HuH-7 (cell line): ENCODE data around the gene FLT4.
"Not testable (repeated sequence)": the region's sequence is repeated elsewhere in the genome, so short reads cannot be mapped to it uniquely, and the experiment has no call there.

Experiments used
- DNase-seq: peaks from one replicate; pipeline ENCODE4 v3.0.0; 2011; ENCODE audit warnings: low spot score

The FLT4 gene

DNA sequence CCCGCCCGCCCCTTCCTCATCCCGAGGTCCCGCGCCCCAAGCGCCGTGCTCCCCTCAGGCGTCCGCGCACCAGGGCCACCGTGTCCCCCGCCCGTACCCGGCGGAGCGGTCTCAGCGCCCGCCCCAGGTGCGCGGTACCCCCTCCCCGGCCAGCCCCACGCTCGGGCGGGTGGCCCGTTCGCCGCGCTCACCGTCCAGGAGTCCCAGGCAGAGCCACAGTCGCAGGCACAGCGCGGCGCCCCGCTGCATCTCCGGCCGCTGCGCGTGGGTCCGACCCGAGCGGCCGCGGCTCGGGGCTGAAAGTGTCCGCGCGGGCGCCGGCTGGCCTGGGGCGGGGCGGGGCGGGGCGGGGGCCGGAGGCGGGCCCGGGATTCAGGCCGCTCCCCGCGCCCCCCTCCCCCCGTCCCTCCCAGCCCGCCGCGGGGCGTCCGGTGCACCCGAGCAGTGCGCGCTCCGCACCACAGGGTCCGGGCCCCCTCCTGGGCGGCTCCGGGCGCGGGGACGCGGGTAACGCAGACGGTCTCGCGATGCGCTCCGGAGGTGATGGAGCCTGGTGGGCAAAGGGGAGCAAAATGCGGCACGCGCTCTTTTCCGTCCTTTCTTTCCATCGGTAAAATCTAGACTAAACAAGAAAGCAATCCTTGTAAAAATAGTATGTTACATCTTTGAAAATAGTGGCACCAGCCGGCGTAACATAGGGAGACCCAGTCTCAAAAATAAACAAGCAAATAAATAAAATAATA, at the start of gene FLT4:
FLT4 (minus strand) TSS at position 304 of the 743 bp plus-strand sequence; CDS start at position 249, 55 bp downstream.
- no peak for DNase-seq

DNA sequence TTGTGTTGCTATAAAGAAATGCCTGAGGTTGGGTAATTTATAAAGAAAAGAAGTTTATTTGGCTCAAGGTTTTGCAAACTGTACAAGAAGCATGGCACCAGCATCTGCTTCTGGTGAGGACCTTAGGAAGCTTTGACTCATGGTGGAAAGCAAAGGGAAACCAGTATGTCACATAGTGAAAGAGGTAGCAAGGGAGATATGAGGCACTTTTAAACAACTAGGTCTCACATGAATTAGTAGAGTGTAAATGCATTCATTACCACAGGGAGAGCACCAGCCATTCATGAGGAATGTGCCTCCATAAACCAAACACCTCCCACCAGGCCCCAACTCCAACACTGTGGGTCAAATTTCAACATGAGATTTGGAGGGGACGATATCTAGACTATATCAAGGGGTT, 49.6 kb upstream of the FLT4 start:
- DNase-seq = no peak

DNA sequence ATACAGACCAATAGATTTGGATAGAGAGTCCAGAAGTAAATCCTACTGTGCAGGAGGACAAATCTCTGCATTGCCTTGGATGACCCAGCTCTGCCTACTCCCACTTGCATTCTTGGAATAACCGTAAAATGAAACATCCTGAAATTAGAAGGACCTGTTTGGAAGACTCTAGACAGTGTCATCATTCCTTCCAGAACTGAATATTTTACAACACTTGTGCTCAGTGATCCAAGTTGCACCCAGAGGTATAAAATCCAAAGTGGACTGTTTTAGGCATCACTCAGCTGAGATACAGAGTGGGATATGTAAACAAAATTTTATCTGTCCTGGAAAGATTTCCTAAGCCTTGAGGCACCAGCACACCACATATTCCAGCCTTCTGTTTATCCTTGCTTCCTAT, 46.7 kb upstream of the FLT4 start:
- no peak for DNase-seq

DNA sequence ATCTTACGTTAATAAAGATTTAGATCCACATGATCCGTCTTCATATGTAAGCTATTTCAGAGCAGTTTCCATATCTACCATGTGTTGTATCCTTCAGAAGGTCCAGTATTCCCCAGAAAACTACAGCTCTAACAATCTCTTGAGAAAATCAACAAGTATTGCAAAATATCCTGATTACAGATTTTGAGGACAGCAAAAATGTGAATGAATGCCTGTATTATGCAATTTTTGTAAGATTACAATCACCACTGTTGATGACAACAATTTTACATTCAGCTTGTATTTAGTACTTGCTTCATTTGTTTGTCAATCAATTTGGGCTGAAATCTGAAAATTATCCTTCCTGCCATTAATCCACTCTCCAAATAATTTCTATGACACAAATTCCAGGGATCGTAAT, 43.0 kb upstream of the FLT4 start:
- no peak for DNase-seq

DNA sequence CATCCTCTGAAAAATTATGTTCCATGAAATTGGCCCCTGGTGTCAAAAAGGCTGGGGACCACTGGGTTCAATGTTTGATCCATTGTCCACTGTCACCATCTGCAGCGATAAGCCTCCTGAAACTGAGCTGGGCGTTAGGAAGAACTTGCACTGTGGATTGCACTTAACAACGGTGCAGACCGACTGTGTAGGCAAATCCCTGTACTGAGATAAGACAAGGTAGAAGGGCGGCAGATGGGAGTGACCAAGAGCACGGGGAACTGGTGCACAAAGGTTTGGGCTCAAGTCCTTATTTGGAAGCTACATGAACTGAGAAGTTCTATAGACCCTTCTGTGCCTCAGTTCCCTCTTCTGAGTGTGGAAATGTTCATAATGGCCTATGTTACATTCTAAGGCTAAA, 41.6 kb upstream of the FLT4 start:
- no peak for DNase-seq

DNA sequence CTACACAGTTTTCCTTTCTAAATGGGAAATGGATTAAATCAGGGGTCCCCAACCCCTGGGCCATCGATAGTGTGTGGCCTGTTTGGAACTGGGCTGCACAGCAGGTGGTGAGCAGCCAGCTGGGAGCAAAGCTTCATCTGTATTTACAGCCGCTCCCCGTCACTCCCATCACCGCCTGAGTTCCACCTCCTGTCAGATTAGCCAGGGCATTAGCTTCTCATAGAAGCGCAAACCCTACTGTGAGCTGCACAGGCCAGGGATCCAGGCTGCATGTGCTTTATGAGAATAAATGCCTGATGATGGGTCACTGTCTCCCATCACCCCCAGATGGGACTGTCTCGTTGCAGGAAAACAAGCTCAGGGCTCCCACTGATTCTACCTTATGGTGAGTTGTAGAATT, 41.2 kb upstream of the FLT4 start:
- no peak for DNase-seq

DNA sequence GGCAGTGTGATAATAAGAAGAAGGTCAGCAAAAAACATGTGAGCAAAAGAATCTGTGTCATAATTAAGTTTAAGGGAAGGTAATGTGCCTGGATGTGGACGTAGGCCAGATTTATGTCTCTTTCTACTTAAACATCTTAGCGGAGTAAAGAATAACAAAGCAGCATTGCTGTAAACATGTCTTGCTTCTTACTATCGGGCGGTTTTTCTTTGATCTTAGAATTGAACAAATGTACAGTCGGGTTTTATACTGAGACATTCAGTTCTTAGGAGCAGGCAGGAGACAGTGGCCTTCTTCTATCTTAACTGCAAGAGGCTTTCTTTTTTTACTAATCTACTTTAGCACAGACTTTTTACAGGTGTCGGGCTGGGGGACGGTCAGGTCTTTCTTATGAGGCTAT, 40.4 kb upstream of the FLT4 start:
- no peak for DNase-seq

DNA sequence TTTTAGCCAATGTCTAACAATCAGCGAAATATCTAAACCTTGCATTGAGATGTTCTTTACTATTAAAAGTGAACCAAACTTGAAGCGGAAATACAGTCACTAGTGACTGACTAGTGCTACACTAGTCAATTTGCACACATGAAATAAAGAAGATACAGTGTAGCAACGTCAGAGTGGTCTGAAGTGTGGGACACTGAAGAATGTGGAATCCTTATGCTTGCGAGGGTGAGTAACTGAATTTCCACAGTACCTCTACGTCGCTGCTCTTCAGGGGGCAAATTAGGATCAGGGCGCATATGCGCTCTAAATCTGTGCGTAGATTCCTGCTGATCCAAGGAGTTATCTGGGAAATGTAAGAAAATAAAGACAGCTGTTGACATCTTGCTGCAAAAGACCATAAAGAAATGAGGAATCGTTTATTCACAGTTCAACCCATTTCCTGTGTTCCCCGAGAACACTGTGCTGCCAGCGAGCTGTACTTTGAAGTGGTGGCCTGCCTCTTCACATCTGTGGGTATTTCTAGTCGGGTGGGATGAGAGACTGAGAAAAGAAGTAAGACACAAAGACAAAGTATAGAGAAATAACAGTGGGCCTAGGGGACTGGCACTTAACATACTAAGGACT, 39.8 kb upstream of the FLT4 start:
- no peak for DNase-seq

DNA sequence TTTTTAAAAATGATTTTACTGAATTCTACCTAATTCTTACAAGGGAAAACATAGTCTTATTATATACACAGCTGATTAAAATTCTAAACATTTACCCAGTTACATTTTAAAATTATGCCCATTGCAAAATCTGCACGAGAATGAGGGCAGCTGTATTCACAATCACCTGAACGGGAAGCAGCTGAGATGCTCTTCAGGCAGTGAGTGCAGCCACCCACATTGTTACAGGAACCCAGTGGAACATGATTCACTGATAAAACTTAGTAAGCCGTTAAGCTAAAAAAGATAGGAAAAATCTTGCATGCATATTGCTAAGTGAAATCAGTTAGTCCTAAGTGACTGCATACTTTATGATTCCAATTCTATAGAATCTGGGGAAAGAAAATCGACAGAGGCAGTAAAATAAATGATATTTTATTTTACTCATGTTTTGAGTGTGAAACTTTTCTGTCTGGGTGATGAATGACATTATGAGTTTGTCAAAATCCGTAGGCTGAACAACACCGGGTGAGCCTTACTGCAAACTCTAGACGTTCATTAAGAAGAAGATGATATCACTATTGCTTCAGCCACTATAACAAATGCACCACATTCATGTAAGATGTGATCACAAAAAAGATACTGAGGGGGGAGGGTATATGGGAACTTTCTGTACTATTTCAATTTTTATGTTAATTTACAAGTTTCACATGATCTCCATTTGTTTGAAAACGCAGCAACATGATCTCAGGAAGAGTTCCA, 39.1 kb upstream of the FLT4 start:
- no peak for DNase-seq

DNA sequence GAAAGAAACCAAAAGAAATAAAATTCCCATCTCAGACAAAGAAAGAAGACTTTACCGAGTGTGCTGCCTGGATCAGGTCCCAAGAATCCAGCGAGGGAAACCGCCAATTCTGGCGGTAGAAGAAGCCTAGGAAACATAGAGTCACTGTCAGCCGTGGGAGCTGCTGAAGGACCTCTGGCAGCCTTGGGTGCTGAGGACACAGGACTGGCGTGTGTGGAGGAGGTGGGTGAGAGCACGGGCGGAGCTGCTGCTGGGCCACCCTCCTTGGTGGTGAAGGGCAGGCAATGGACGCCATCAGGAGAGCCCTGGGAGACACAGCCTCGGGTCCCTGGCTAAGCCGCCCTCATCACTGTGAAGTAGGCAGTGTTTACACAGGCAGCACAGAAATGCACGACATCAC, 37.4 kb upstream of the FLT4 start:
- DNase-seq = not testable (repeated sequence)

DNA sequence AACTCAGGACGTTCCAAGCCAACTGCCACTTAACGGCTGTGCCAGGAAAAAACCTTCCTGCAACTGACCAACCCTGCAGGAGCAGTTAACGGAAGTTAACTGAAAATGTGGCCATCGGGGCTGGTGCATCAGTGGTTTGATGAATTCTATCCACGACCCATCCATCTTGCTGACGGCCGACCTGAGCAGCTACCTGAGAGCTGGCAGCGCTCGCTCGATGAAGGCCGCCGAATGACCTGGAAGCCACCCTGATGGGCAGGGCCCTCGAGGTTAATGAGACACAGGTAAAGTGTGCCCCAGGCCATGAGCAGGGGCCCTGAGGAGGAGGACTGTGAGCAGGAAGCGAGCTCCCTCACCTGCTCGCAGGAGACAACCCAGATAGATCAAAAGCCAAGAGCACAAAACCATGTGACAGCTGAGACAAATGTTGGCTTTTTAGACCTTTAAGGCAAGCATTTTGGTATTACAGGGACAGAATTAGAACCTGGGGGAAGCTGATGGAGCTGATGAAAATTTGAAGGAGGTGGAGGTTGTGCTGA, 35.3 kb upstream of the FLT4 start:
- no peak for DNase-seq

DNA sequence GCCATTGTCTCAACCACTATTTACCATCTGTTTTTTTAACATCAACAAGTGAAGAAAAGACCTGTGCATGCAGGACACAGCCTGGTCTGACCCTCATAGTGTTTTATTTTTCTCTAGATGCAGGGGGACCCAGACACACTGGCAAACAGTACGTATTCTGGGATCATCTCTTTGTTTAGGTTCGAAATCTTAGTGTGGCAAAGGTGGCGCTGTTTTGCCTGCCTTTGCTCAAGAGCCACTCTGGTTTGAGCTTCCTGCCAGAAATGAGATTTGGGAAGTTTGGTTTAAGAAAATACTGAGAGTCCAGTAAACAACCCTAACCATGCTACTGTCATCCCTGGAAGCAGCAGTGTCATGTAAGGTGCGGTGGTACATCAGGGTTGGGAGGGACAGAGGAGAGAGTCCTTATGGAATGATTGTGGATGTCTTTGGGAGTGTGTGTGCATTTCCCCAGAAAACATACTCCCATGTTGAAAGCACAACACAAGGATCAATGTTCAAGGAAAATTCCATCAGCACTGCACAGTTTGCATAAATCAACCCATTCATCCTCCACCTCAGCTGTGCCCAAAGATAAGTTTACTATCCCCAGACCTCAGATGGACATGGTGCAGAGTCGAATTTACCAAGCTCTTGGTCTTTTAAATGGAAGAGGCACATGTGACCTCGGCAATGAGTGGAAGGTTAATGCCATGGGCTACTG, 34.0 kb upstream of the FLT4 start:
- no peak for DNase-seq

DNA sequence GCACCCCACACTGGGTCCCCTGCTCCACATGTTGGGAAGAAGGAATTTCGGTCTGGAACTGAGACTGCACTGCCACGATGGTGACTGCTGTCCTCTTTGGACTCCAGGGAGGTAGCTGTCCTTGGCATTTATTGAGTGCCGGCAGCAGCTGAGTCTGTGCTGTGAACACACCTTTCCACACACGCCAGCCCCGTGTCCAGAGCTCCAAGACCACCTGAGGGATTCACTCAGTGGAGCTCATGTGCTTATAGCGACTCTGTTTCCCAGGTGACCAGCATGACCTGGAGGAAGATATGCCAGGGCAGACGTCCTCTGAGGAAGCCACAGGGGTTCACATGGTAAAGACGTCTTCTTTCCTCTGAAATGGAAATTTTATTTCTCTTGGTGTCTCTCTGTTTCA, 33.2 kb upstream of the FLT4 start:
- DNase-seq = no peak

DNA sequence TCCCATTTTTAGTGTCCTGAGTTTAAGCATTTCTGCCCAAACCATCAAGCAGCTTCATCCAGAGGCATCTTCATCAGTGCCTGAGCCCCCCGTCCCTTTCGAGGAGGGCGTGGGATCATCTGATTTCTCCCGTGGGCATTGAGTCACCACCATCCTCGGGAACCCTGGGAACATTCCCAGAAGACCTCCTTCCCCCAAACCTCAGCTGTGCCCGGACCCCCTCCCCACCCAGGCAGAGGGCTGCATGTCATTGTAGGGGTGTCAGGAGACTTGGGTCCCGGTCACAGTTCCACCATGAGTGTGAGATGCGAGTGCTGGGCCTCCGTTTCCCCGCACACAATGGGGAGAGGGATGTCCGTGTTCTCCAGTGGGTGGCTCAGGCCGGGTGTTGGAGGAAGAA, 32.6 kb upstream of the FLT4 start:
- not testable (repeated sequence) for DNase-seq

DNA sequence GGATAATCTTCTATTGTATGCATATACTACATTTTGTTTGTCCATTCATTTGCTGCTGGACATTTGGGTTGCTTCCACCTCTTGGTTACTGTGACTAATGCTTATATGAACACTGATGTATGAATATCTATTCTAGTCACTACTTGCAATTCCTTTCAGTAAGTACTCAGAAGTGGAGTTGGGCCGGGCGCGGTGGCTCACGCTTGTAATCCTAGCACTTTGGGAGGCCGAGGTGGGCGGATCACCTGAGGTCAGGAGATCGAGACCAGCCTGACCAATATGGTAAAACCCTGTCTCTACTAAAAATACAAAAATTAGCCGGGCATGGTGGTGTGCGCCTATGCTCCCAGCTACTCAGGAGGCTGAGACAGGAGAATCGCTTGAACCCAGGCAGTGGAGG, 28.9 kb upstream of the FLT4 start:
- DNase-seq = not testable (repeated sequence)

DNA sequence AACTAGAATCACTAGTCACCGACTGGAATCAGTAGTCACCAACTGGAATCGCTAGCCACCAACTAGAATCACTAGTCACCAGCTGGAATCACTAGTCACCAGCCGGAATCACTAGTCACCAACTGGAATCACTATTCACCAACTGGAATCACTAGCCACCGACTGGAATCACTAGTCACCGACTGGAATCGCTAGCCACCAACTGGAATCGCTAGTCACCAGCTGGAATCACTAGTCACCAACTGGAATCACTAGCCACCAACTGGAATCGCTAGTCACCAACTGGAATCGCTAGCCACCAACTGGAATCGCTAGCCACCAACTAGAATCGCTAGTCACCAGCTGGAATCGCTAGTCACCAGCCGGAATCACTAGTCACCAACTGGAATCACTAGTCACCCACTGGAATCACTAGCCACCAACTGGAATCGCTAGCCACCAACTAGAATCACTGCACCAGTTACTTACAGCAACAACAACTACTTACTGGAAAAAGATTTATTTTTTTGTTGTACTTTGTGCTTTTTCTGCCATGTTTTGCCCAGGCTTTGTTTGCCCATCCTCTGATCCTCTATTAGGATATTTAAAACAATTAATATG, 25.7 kb upstream of the FLT4 start:
- DNase-seq = no peak

DNA sequence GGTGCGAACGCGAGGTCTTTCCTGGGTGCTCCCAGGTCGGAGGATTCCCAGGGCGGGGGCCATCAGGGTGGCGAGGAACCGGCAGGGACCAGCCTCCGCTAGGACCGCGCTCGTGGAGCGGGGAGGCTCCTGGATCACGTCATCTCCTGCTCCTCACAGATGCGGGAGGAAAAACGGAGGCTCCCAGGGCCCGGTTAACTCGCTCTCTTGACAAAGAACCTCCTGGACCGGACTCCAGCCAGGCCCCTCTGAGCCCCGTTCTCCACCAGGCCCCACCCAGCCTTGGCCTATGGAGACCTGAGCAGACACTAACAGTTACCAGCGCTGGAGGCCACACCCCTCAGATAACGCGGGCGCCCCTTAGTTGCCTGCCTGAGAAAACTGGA, 24.7 kb upstream of the FLT4 start:
- DNase-seq = not testable (repeated sequence)

DNA sequence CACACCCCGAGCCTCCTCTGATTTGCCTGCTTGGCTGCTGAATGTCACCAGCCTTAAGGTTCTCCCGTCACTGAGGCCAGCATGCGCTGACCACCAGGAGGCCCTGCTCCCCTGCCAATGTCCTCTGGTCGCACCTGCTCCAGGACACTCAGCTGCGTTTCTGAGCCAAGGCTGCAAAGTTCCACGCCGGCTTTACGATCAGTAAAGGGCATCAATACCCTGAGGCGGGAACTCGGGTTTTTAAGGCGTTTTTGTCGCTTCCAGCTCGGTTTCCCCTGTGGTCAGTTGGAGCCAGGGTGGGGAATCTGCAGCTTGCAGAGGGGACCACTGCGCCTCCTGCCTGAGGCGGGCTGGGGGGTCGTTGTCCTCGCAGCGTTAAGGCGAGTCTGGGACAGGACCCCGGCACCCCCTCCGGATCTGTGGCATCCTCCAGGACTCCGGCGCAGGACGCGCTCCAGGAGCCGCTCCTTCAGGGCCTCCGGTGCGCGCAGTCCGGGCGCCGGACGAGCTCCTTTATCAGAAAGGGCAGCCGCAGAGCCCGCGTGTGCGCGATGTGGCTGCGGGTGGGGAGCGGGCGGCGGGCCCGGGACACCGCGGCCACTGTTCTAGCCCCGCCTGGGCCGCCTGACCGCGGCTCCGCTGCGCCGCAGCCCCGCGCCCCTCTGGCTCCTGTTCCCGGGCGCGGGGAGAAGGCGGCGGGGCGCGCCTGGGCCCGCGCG, 24.1 kb upstream of the FLT4 start:
- no peak for DNase-seq

DNA sequence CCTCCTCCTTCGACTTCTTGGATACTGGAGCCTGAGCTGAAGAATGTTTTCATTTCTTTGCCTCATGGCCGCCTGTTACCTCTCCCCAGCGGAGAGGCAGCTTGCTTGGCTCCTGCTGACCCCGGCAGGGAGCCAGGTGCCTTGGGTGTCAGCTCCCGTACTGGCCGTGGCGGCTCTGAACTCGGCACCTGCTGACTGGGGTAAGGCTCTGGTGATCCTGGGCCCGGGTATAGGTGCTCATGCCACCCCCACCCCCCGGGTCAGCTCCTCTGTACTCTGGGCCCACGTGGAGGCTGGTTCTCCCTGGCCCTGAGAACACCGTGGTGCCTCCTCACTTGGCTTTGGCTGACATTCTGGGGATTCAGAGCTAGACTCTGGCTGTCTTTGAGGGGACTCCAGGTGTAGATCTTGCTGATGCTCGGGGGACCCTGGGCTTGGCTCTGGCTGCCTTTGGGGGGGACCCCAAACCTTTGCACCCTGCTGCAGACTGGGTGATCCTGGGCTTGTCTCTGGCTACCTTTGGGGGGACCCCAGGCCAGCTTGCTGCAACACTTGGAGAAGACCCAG, 22.6 kb upstream of the FLT4 start:
- not testable (repeated sequence) for DNase-seq

DNA sequence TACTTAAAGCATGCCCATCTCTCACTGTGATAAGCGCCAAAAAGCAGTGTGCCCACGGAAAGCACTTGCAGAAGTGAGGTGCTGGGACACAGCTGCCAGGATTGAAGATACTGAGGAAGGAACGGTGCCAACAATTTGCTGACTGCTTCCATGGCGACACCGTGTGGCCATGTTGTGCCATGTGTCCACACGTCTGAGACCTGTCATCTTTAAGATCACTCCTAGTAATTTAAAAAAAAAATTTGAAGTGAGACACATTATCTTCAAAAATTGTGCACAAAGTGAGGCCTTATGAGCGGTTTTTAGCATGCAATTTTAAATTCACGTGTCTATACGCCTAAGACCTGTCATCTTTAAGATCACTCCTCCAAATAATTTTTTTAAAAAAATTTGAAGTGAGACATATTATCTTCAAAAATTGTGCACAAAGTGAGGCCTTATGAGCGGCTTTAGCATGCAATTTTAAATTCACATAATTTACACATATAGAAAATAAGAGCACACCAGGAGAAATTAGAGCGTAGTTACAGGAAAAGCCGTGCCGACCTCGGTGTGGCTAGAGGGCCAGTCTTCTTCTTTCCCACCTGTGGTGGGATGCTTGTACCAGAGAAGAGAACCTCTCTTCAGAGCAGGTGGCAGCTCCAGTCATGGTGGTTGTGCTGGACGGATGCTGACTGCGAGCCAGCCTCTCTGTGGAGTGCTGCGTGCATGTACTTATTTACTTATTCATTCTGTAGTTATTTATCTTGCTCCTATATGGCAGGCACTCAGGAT, 21.4 kb upstream of the FLT4 start:
- no peak for DNase-seq
